NCI-H345 treated with DMSO at 0.1 percent for 48 hours (cell line): ENCODE results near the gene LONP2.
"Not testable (repeated sequence)": the region's sequence is repeated elsewhere in the genome, so short reads cannot be mapped to it uniquely, and the experiment has no call there.

Experiments used
- DNase-seq: peaks from one replicate; lab custom pipeline; 2025; ENCODE audit not compliant: unreplicated experiment; lab: John Stamatoyannopoulos, UW

The LONP2 gene

GRCh38 chr16:48365025-48365600 is 121.0 kb downstream of the LONP2 start:
- no peak for DNase-seq

DNA sequence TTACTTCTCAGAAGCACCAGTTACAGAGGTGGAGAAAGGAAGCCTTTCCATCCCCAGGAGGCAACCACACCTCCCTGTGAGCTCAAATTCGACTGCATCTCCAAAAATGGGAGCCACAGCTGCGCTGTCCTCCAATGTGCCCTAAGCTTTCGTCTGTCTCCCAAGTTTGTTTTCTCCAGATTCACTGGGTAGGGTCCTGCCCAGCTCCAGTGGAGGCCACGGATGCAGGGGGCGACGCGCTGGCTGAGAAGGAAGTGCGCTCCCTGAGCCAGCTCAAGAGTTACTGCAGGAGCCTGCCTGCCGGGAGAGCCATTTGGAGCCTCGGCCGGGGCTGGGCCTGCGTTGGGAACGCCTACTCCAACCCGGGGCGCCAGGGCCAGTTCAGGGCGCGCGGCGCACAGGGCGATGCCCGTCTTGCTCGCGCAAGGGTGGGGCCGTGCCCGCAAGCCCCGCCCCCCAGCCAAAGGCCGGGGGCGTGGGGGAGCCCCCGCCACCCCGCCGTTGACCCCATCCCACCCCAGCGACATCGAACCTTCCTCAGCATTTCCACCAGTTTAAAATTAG is 121.6 kb downstream of the LONP2 start:
- DNase-seq = no peak

DNA sequence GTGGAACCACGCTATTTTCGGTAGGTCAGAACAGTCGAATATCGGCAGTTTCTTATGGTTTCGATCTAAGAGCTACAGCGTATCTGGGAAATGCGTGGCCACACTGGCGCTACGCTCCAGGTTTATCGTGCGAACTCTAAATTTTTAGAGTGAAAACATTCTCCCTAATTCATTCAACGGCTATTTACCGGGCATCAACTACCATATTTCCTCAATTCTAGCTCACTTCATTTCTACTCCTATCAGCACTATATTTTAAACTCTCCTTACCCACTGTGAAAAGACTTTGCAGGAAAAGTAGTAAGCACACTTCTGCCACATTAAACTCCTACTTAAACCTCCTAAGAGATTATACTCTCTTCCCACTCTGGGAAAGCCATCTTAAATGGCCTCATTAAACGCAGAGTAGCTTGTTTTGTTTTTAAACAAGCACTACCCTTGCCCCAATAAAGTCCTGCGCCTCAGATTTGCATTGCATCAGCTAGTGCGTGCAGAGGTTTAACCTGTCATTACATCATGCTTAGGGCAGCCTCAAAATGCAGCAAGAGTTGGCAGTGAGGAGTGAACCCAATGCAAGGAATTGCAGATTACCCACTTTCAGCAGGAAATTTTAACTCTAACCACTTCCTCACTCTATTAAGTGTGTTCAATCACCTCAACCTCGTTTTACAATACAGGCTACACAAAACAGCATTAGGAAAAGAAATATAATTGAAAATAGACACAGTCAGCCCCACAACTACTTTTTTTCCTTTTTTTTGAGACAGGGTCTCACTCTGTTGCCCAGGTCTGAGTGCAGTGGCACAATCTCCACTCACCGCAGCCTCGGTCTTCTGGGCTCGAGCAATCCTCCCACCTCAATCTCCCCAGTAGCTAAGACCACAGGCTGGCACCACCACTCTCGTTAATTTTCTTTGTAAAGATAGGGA is 122.3 kb downstream of the LONP2 start:
- DNase-seq = no peak

DNA sequence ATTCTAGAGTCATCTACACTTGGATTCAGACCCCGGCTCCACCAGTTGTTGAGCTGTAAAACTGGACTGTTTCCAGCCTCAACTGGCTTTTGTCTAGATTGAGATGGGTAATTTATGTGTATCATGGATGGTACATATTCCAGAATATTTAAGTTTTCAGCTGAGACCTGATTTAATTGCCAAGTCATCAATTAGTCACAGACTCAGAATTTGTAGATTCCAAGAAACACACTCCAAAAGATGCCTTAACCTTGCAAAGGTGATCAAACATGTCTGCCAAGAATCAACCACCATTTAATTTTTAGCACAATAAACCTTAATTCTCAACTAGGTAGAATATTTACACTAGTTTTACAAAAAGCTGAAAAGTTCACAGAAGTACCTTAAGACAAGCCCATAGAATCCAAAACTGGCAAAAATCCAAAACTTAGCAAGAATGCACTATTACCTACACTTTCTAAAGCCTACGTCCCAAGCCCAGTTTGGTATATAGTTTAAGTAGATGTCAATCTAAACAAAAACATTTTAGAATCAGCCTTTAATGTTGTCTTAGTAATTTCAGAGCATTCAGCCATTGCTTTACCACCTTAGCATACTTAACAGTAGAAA is 123.4 kb downstream of the LONP2 start:
- no peak for DNase-seq

DNA sequence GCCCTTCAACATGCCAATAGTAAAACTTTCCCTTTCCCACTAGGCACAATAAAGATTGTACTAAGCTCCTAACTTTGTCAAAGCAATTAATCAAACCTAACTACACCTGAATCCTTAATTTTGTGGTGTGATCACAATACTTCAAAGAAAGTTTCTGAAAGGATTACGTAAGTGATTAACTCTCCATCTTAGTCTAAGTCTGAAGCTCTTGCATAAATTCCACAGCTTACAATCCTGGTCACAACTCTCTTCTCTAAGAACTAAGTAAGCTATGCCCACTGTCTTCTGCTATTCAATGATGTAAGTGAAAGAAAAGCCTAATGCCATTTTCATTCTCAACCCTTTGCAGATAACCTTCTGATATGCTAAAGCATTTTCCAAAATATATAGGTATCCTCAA is 125.7 kb downstream of the LONP2 start:
- no peak for DNase-seq

- no peak for DNase-seq
These were observed 126.1 kb downstream of the LONP2 start for GRCh38 chr16:48370229-48370628.

DNA sequence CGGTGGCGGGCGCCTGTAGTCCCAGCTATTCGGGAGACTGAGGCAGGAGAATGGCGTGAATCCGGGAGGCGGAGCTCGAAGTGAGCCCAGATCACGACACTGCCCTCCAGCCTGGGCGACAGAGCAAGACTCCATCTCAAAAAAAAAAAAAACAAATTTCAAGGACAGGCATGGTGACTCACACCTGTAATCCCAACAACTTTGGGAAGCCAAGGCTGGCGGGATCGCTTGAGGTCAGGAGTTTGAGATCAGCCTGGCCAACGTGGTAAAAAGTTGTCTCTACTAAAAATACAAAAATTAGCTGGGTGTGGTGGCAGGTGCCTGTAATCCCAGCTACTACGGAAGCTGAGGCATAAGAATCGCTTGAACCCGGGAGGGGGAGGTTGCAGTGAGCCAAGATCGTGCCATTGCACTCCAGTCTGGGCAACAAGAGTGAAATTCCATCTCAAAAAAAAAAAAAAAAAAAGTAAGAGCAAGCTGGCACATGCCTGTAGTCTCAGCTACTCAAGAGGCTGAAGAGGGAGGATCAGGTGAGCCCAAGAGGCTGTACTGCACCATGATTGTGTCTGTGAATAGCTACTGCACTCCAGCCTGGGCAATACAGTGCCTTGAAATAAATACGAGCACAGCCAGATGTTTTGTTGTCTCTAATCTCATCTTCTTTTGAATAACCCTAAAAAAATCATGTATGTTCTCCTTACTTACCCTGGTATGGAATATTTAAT is 126.7 kb downstream of the LONP2 start:
- not testable (repeated sequence) for DNase-seq

DNA sequence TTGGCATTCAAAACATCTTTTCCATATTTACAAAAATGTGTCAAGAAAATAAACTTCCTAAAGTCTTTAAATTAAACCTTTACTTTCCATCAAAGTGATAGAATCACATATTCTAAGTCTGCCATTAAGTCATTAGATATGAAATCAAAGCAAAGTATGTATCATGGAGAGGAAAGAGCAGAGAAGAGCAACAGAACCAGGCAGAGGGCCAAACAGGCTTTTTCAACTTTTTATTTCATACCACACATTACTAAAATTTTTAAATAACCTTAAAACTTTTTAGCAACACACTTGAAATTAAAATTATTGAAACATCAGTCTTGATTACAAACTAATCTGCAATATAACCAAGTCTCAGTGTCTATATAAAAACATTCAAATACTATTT is 127.3 kb downstream of the LONP2 start:
- DNase-seq = no peak

- DNase-seq = no peak
These were observed 128.6 kb downstream of the LONP2 start for GRCh38 chr16:48372744-48373143.

DNA sequence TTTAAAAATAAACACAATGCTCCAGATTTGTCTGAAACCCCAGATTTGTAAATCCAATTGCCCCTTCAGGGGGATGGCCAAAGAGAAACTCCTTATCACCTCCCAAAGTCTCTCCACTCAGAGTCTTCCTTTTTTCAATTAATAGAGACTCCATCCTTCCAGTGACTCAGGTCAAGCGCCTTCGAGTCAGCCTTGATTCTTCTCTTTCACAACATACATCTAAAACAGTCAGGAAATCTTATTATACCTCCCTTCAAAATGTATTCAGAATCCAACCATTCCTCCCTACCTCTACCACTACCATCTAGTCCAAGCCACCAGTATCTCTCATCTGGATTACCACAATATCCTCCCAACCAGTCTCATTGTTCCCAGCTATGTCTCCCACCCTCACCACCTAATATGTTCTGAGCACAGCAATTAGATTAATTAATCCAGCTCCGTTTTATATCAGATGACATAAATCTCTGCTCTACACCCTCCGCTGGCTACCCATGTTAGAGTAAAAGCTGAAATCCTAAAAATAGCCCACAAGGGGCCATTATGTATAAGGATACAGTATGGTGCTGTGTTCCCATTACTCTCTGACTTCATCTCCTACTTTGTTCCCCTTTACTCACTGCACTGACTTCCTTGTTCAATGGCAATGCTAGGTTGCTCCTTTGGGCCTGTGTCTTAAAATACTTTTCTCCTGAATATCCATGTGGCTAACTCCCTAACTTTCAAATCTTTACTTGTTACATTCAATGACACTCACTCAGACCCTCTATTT is 129.3 kb downstream of the LONP2 start:
- DNase-seq = no peak

DNA sequence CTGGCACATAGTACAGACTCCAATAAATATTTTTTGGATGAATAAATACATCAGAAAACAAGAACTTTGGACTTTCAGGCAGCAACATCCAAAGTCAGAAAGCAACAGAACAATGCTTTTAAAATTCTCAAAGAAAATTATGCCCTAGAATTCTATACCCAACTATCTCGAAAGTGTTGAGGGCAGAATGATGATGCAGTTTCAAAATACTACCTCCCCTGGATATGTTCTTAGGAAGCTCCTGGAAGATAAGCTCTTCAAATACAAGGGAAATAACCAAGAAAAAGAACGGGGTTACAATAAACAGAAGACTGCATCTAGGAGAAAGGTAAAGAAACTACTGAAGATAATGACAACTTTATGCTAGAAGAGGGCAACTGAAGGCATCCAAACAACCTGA is 130.2 kb downstream of the LONP2 start:
- no peak for DNase-seq

DNA sequence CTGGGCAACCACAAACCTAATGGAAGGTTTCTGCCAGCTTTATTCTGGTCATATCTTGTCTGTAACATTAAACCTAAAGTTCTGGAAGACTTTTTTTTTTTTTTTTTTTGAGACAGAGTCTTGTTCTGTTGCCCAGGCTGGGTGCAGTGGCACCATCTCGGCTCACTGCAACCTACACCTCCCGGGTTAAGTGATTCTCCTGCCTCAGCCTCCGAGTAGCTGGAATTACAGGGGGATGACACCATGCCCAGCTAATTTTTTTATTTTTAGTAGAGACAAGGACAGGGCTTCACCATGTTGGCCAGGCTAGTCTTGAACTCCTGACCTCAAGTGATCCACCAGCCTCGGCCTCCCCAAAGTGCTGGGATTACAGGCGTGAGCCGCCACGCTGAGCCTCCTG is 133.2 kb downstream of the LONP2 start:
- DNase-seq = not testable (repeated sequence)

DNA sequence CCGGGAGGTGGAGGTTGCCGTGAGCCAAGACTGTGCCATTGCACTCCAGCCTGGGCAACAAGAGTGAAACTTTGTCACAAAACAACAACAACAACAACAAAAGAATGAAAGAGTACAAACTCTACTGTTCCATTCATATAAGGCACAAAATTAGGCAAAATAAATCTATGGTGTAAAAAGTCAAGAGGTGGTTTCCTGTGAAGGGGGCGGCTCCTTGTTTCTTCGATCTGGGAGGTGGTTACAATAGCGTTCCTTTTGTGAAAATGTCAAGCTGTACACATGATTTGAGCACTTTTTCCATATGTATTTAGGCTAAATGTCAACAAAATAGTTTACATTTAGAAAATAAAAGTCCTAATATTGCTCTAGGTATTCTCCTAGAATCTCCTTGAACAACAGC is 134.2 kb downstream of the LONP2 start:
- no peak for DNase-seq

- DNase-seq = no peak
These were observed 134.7 kb downstream of the LONP2 start for GRCh38 chr16:48378836-48379235.

DNA sequence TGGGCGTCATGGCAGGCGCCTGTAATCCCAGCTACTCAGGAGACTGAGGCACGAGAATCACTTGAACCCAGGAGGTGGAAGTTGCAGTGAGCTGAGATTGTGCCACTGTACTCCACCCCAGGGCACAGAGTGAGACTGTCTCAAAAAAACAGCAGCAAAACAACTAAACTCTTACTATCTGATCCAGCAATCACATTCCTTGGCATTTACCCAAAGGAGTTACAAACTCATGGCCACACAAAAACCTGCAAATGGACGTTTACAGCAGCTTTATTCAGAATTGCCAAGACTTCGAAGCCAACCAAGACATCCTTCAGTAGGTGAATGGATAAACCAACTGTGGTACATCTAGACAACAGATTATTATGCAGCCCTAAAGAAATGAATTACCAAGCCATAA is 137.1 kb downstream of the LONP2 start:
- DNase-seq = no peak

- no peak for DNase-seq
These were observed 138.0 kb downstream of the LONP2 start for GRCh38 chr16:48382131-48382530.

- DNase-seq = no peak
These were observed 139.1 kb downstream of the LONP2 start for GRCh38 chr16:48383009-48383876.

GRCh38 chr16:48383877-48384519 is 139.9 kb downstream of the LONP2 start:
- no peak for DNase-seq
